ENCODE measurements around the gene SYNJ2.
A peak's percentile ranks its signal among the peaks of the same experiment; 100 is the strongest.

The SYNJ2 gene

GRCh38 chr6:157996918-157997702 lies 15.4 kb downstream of the SYNJ2 start:
- no peak for DNase-seq (ENCODE audit: low read depth in 2 of 2)

- DNase-seq (ENCODE audit: low read depth in 2 of 2): no peak
These were observed 16.4 kb downstream of the SYNJ2 start for GRCh38 chr6:157997893-157998608.

GRCh38 chr6:157998707-157999167 lies 17.1 kb downstream of the SYNJ2 start:
- no peak for DNase-seq (ENCODE audit: low read depth in 2 of 2)

- no peak for DNase-seq (ENCODE audit: low read depth in 2 of 2)
These were observed 17.7 kb downstream of the SYNJ2 start for GRCh38 chr6:157999168-158000051.

GRCh38 chr6:158000530-158001307 lies 19.1 kb downstream of the SYNJ2 start:
- no peak for DNase-seq (ENCODE audit: low read depth in 2 of 2)

GRCh38 chr6:158002249-158002950 lies 20.7 kb downstream of the SYNJ2 start:
- DNase-seq (ENCODE audit: low read depth in 2 of 2): no peak

- peak in 1 of 2 donors; percentile 46 for DNase-seq (ENCODE audit: low read depth in 2 of 2)
These were observed 21.5 kb downstream of the SYNJ2 start for GRCh38 chr6:158002951-158003853.

- DNase-seq (ENCODE audit: low read depth in 2 of 2): no peak
These were observed 22.4 kb downstream of the SYNJ2 start for GRCh38 chr6:158003910-158004700.

GRCh38 chr6:158004701-158005095 lies 23.0 kb downstream of the SYNJ2 start:
- DNase-seq (ENCODE audit: low read depth in 2 of 2): no peak

- DNase-seq (ENCODE audit: low read depth in 2 of 2): no peak
These were observed 24.0 kb downstream of the SYNJ2 start for GRCh38 chr6:158005626-158006180.

GRCh38 chr6:158006331-158006730 lies 24.7 kb downstream of the SYNJ2 start:
- DNase-seq (ENCODE audit: low read depth in 2 of 2): no peak

- DNase-seq (ENCODE audit: low read depth in 2 of 2): no peak
These were observed 25.3 kb downstream of the SYNJ2 start for GRCh38 chr6:158006821-158007570.

- no peak for DNase-seq (ENCODE audit: low read depth in 2 of 2)
These were observed 27.1 kb downstream of the SYNJ2 start for GRCh38 chr6:158008864-158009113.

GRCh38 chr6:158009114-158009891 lies 27.6 kb downstream of the SYNJ2 start:
- DNase-seq (ENCODE audit: low read depth in 2 of 2): no peak

- DNase-seq (ENCODE audit: low read depth in 2 of 2): no peak
These were observed 28.4 kb downstream of the SYNJ2 start for GRCh38 chr6:158009935-158010585.

- no peak for DNase-seq (ENCODE audit: low read depth in 2 of 2)
These were observed 29.2 kb downstream of the SYNJ2 start for GRCh38 chr6:158010591-158011477.
